Lung (tissue), 12 donors: ENCODE measurements around the gene HOXD13. TPM values are rescaled to one million over a fixed set of nuclear protein-coding genes. Genes with fewer than 3 reads are reported as not detected.

Experiments used
- ATAC-seq: fragments of 200-7000 bp; cut with Tn5 transposase; one replicate; pipeline ENCODE4 v1.9.1; 2020; ENCODE audit warnings: moderate number of reproducible peaks; ENCODE audit not compliant: insufficient read depth, low FRiP score
- DNase-seq, 3 donors: peaks; one replicate each; pipeline ENCODE4 v3.0.0-alpha.2; 2013 to 2017
- H3K27ac ChIP-seq, 2 donors: one replicate each; pipeline ENCODE4 v1.5.1; 2013; ENCODE audit warnings: mild to moderate bottlenecking in 2 of 2, moderate library complexity in 2 of 2, control low read depth in 1 of 2, inconsistent platforms in 1 of 2, low read depth in 1 of 2, low read length in 1 of 2
- H3K27me3 ChIP-seq, 3 donors: one replicate each; pipeline ENCODE4 v1.5.1; 2013; ENCODE audit warnings: low read length in 2 of 3; ENCODE audit not compliant: control insufficient read depth in 3 of 3, insufficient read depth in 3 of 3
- H3K36me3 ChIP-seq, 4 donors: one replicate each; pipeline ENCODE4 v1.5.1; 2013; ENCODE audit warnings: low read length in 4 of 4, mild to moderate bottlenecking in 1 of 4, moderate library complexity in 1 of 4; ENCODE audit not compliant: control insufficient read depth in 4 of 4, insufficient read depth in 4 of 4
- H3K4me1 ChIP-seq, 5 donors: one replicate each; pipeline ENCODE4 v1.5.1; 2013; ENCODE audit warnings: low read length in 5 of 5, mild to moderate bottlenecking in 2 of 5, moderate library complexity in 1 of 5; ENCODE audit not compliant: control insufficient read depth in 5 of 5, insufficient read depth in 5 of 5
- H3K4me3 ChIP-seq: one replicate; pipeline ENCODE4 v1.5.1; 2013; ENCODE audit warnings: mild to moderate bottlenecking, control low read depth, moderate library complexity
- H3K9ac ChIP-seq, 2 donors: one replicate each; pipeline ENCODE4 v1.5.1; 2013; ENCODE audit warnings: low read length in 2 of 2, control low read depth in 1 of 2; ENCODE audit not compliant: insufficient read depth in 1 of 2
- H3K9me3 ChIP-seq, 4 donors: one replicate each; pipeline ENCODE4 v1.5.1; 2013; ENCODE audit warnings: low read length in 3 of 4, mild to moderate bottlenecking in 1 of 4, moderate library complexity in 1 of 4; ENCODE audit not compliant: control insufficient read depth in 4 of 4, insufficient read depth in 3 of 4
- CTCF ChIP-seq: IDR thresholded peaks from 2 replicates; pipeline ENCODE4 v1.5.1; 2012; ENCODE audit warnings: mild to moderate bottlenecking; ENCODE audit errors: control extremely low read depth, extremely low read depth
- WGBS, 2 donors: extraction: QIAGEN DNeasy Blood & Tissue Kit; methylation state at CpG; one replicate each; pipeline ENCODE4 v1.1.7; 2013; 5-methylcytosine and 5-hydroxymethylcytosine counted together
- polyA plus RNA-seq, 2 donors: library from polyadenylated mRNA; stranded (reverse); fragments of 200-250 nt; gene quantifications; one replicate each; pipeline ENCODE4 v1.2.1, GENCODE V29; 2013
- total RNA-seq, 2 donors: library from RNA; depleted of rRNA in 1 of 2; stranded (reverse); fragments of >200 nt in 1 of 2; gene quantifications; one replicate each; pipeline ENCODE4 v1.2.1, GENCODE V29; 2014 to 2021
- donor health status: control.
- donor health status: control.
- donor health status: Bipolar disorder and iron deficiency.
- donor health status: healthy.
- donor health status: DM: yes; HTN: yes; CAD: no.

HOXD13 gene
- total and polyA plus RNA-seq, 4 donors = not detected

GRCh38 chr2:176133389-176133788, 40.9 kb downstream of the HOXD13 start:
- no peak overlapping the region for H3K9ac ChIP-seq
- H3K27ac ChIP-seq = no peak overlapping the region
- peaks cover 0 to 8% (median 0%) of the 10 kb centered on the region in 4 donors for H3K9me3 ChIP-seq
- ATAC-seq (no peak), DNase-seq (no peak)
- peaks cover 0 to 19% (median 6%) of the 10 kb centered on the region in 5 donors for H3K4me1 ChIP-seq
- no peaks in the 10 kb centered on the region for H3K36me3 ChIP-seq
- H3K27me3 ChIP-seq = peaks cover 24 to 86% (median 86%) of the 10 kb centered on the region in 3 donors
- no peak for TF ChIP-seq CTCF
- H3K4me3 ChIP-seq = no peak overlapping the region

- Histone ChIP-seq H3K27ac (no peak overlapping the region), H3K36me3 (no peaks in the 10 kb centered on the region), H3K27me3 (peaks cover 24 to 86% (median 86%) of the 10 kb centered on the region in 3 donors), H3K9ac (no peak overlapping the region), H3K4me1 (peaks cover 0 to 19% (median 4%) of the 10 kb centered on the region in 5 donors), H3K9me3 (peaks cover 0 to 10% (median 0%) of the 10 kb centered on the region in 4 donors), H3K4me3 (no peak overlapping the region)
- DNase-seq (no peak), ATAC-seq (no peak)
- 32 to 44% methylated on average over 4 of the region's 4 CpGs for WGBS, 2 donors
- no peak for TF ChIP-seq CTCF
These were observed 41.5 kb downstream of the HOXD13 start for GRCh38 chr2:176134035-176134434.

GRCh38 chr2:176135035-176135440, 42.5 kb downstream of the HOXD13 start:
- H3K27me3 ChIP-seq = peaks cover 22 to 93% (median 93%) of the 10 kb centered on the region in 3 donors
- DNase-seq (no peak), ATAC-seq (no peak)
- H3K9ac ChIP-seq = no peak overlapping the region
- H3K27ac ChIP-seq = no peak overlapping the region
- TF ChIP-seq CTCF = no peak
- peaks cover 0 to 10% (median 0%) of the 10 kb centered on the region in 4 donors for H3K9me3 ChIP-seq
- H3K4me3 ChIP-seq = no peak overlapping the region
- peaks cover 0 to 15% (median 4%) of the 10 kb centered on the region in 5 donors for H3K4me1 ChIP-seq
- no peaks in the 10 kb centered on the region for H3K36me3 ChIP-seq
